SKM-1 treated with dmso at 0.1 percent for 144 hours (cell line): ENCODE measurements around the gene PTPN6.

Experiments
- DNase-seq: peaks from one replicate; lab custom pipeline; 2025; ENCODE audit not compliant: unreplicated experiment; lab: John Stamatoyannopoulos, UW

PTPN6 gene

DNA sequence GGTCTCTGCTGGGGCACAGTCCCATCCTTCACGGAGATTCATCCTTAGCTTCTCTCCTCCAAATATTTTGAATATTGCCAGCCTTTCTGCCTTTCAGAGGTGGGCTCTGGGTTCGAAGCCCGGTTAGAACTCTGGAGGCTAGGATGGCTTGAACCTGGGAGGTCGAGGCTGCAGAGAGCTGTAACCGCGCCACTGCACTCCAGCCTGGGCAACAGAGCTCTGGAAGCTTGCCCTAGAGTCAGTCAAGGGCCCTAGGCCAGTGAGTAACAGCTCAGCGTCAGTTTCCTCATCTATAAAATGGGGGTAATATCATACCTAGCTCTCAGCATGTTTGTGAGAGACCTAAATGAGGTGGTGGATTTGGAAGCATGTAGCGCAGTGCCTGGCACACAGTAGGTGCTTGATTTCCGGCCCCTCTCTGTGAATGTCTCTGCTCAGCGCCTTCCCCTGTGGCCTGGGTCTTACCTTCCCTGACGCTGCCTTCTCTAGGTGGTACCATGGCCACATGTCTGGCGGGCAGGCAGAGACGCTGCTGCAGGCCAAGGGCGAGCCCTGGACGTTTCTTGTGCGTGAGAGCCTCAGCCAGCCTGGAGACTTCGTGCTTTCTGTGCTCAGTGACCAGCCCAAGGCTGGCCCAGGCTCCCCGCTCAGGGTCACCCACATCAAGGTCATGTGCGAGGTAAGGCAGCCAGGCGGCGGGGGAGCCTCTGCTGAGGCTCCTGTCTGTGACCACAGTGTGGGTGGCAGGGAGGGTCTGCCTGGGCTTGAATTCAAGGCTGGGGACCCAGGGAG, 3.4 kb downstream of the PTPN6 start:
- DNase-seq, result no peak

DNA sequence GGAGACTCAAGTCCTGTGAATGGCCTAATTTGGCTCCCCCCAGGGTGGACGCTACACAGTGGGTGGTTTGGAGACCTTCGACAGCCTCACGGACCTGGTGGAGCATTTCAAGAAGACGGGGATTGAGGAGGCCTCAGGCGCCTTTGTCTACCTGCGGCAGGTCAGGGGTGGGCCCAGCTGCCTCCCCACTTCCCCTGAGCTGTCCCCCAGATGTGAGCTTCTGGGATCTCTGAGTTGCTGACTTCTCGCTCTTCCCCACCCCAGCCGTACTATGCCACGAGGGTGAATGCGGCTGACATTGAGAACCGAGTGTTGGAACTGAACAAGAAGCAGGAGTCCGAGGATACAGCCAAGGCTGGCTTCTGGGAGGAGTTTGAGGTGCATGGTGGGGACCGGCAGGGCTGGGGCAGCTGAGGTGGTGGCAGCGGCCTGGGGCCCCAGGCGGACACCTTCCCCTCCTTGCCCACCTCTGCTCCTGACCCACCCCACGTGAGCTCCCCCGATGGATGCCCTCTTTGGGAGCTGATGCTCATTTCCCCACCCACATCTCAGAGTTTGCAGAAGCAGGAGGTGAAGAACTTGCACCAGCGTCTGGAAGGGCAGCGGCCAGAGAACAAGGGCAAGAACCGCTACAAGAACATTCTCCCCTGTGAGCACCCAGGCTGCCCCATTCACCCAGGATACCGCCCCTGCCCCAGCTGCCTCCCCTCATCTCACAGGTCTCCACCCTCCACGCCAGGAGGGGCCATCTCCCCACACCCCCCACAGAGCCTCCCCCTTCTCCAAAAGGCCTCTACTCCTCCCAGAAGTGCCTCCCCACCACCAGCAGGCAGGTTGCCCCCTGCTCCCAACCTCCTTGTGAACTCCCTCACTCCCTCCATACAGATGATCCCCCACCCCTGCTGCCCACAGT, 4.2 kb downstream of the PTPN6 start:
- DNase-seq, result no peak

DNA sequence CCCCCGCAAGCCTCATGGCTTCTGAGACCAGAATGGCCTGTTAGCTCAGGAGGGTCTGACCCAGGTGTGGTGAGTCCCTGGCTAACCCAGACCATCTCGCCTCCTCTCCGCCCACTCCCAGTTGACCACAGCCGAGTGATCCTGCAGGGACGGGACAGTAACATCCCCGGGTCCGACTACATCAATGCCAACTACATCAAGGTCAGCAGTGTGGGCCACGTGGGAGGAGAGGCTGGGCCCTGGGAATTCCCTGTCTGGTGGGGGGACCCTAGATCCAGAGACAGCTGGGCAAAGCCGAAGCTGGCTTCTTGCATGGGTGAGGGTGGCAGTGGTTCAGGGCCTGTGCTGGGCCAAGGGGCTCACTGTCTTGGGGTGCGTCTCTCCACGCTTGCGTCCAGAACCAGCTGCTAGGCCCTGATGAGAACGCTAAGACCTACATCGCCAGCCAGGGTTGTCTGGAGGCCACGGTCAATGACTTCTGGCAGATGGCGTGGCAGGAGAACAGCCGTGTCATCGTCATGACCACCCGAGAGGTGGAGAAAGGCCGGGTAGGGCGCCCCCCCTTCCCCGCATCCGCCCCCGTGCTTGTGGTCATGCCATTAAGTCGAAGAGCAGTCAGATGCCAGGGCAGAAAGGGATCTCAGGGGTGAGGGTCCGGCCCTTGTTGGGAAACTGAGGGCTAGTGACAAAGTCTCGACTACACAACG, 5.0 kb downstream of the PTPN6 start:
- no peak for DNase-seq

DNA sequence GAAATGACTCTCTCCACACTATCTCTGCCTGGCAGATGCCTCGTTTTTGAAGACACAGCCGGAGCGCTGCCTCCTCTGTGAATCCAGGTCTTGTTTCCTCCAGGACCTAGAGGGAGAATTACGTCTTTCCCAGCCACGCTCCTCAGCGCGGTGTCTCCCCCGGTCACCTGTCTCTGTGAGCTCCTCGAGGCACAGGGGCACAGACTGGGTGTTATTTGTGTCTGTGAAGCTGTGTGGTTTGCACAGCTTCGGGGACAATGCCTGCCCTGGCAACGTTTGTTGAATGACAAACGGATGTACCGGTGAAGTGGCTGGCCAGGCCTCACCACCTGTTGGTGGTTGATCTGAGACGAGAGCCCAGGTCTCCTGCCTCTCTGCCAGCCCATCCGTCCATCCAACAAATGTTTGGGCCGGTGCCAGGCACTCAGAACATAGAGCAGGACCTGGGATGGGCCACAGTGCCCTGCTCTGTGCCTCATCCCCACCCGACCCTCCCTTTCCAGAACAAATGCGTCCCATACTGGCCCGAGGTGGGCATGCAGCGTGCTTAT, 6.1 kb downstream of the PTPN6 start:
- DNase-seq, result no peak

DNA sequence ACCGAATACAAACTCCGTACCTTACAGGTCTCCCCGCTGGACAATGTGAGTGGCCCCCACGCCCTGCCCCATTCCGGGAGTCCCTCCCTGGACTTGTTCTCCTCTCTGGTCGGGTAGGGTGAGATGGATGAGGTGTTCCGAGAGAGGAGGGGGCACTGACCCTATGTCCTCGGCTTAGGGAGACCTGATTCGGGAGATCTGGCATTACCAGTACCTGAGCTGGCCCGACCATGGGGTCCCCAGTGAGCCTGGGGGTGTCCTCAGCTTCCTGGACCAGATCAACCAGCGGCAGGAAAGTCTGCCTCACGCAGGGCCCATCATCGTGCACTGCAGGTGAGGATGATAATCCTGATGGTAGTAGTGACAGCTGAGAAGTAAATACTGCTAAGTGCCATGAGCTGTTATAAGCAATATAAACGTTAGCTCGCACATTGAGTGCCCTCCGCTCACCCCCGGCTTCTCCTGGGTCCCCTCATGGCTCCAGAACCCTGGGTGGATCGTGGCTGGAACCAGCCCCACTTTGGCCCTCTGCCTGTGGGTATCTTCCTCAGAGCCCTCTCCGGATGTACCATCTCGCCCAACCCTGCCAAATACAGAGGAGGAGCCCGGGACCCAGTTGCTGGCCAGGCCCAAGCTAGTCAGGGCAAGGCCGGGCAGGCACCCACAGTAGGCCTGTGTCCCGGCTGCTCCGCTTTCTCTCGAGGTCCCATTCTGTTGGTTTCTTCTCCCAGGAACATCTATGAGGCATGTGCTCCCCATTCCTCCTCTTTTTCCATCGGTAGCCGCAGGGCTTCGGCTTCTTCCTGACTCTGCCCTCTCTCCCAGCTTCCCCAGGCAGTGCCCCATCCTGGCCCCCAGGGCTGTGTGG, 6.8 kb downstream of the PTPN6 start:
- no peak for DNase-seq

DNA sequence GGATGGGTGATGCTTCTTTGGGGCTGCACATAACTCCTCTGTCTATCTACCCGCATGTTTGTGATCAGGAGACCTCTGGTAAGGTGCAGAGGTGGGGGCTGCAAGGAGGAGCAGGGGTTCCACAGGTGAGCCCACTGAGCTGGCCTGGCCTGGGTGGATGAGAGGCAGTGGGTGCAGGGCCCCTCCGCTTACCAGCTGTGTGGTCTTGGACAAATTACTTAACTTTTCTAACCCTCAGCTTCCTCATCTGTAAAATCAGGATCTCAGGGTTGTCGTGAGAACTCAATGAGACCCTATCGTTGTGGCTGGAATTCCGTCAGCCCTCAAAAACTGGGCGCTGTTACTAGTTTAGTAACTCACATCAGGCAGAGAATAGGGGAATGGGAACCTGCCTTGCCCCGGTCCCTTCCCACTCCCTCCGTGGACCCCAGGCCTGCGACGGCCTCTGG, 7.5 kb downstream of the PTPN6 start:
- no peak for DNase-seq

DNA sequence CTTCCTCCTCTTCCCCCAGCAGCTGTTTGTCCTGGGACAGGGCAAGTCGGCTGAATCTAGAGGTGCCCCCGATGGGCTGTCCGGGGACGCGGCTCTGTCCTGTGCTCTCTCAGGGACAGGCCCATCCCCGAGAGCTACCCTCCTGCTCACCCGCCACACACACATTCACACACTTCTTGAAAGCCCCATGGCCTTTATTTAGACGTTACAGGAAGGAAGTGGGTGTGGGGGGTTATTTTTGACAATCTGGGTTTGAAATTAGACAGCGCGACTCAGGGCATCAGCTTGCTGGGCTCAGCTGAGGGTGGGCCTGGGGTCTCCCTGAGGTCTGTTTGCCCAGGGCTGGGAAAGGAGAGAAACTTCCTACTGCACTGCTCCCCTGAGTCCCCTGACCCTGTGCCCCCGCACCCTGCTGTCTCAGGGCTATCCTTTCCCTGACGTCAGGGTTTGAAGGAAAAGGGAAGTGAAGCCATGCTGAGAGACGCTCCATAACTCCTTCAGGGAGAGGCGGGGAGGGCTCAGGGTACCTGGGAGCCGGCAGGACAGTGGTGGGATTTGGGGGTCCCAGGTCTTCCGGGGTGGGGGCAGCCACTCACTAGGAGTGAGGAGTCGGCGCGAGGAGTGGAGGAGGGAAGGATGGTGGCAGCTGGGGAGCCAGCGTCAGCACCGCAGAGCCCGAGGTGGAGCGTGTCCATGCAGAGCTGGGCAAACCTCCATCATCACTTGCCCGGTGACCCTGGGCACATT, 8.1 kb downstream of the PTPN6 start:
- DNase-seq, result peak; percentile 29

DNA sequence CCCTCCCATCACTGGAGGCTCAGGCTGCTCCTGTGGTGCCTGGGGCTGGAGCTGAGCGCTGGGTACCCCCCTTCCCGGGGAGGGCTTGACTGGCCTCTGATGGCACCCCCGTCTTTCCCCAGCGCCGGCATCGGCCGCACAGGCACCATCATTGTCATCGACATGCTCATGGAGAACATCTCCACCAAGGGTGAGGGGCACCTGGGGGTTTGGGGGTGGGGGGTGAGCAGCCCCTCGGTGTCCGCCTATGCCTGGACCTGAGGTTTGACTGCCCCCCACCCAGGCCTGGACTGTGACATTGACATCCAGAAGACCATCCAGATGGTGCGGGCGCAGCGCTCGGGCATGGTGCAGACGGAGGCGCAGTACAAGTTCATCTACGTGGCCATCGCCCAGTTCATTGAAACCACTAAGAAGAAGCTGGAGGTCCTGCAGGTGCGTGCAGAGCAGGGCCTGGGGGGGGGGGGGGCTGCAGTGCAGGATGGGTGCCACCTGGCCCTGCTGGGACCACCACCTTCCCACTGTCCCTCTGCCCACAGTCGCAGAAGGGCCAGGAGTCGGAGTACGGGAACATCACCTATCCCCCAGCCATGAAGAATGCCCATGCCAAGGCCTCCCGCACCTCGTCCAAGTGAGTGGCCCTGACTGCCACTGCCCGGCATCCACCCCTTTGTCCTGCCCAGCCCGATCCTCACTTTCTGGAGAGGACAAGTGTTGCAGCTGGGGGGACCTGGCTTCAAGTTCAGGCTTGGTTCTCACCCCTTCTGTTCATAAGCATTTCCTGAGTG, 8.8 kb downstream of the PTPN6 start:
- no peak for DNase-seq

DNA sequence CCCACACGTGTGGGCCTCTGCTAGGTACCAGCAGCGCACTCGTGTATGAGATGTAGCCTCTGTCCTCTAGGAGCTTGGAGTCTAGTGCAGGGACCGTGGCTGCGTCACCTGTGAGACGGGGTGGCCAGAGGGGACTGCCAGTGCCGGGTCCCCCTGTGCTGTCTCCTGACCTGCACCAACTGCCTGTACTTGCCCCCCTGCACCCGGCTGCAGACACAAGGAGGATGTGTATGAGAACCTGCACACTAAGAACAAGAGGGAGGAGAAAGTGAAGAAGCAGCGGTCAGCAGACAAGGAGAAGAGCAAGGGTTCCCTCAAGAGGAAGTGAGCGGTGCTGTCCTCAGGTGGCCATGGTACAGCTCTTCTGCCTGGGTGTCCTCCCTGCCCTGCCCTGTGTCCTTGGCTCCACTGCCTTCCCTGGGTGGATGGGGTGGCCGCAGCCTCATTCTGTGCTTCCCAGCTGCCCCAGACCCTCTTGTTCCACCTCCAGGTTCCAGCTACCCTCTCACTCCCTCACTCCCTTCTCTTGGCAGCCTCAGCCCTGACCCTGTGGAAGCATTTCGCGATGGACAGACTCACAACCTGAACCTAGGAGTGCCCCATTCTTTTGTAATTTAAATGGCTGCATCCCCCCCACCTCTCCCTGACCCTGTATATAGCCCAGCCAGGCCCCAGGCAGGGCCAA, 9.6 kb downstream of the PTPN6 start:
- DNase-seq, result no peak

DNA sequence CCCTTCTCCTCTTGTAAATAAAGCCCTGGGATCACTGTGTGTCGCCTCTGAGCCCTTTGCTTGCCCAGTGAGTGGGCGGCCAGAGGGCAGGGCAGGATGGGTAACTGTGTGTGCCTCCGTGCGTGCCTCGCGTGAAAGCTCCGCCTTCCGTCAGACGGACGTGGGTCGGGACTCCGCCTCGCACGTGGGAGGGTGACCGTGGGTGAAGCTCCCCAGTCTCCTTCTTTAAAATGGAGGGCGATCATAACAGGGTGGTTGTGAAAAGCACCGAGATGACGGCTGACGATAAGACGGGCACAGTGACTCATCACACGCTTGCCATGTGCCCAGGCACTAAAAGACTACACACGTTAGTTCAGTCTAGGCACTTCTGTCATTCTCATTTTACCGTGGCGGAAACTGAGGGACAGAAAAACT, 10.1 kb downstream of the PTPN6 start:
- DNase-seq, result no peak

DNA sequence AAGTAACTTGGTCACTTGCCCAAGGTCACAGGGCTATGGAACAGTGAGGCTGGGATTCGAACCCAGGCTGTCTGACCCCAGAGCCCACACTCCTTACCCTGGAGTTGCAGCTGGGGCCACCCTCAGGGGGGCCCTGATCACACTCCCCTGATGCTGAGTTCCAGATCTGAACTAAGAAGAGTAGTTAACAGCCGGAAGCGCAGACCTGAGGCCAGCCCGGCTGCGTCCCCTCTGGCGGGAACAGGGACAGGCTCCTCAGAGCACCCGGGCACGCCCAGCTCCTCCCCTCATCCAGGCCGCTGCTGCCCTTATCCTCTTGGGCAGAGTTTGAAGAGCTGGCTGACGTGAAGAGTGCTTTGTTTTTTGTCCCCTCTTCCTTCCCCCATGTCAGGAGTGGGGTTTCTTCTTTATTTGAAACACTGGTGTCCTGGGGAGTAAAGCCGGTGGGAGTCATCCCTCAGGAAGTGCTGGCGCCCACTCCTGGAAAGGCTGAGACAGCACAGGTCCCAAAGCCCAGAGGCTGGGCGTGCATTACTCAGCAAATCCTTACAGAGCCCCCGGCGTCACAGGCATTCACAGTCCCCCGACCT, 10.6 kb downstream of the PTPN6 start:
- DNase-seq, result no peak

DNA sequence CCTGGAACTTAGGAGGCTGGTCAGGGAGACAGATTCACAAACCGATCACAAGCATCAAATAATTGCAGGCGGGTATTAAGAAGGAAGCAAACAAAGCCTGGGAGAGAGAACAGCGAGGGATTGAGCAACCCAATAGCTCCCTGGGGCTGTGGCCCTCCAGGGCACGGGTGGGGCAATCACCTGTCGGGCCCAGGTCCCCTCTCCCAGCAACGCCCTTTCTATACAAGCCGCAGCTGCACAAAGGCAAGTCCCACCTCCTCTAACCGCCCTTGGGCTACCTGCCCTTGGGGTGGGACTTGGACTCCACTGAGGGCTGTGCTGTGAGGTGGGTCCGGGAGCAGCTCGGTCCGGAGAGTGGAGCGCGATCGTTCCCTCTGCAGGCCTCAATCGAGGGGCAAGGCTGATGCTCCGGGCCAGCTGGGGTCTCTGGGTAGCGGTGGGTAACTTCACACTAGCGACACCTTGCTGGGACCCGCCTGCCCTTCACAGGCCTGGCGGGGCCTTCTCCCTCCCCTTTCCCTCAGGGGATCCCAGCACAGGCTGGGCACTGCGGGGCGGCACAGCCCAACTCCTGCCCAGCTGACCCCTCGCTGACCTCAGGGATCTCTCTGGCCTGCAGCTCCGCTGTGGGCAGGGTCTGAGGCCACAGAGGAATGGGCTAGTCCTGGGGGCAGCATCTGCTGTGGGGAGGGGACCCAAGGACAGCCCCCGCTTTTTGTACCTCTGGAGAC, 11.3 kb downstream of the PTPN6 start:
- no peak for DNase-seq

DNA sequence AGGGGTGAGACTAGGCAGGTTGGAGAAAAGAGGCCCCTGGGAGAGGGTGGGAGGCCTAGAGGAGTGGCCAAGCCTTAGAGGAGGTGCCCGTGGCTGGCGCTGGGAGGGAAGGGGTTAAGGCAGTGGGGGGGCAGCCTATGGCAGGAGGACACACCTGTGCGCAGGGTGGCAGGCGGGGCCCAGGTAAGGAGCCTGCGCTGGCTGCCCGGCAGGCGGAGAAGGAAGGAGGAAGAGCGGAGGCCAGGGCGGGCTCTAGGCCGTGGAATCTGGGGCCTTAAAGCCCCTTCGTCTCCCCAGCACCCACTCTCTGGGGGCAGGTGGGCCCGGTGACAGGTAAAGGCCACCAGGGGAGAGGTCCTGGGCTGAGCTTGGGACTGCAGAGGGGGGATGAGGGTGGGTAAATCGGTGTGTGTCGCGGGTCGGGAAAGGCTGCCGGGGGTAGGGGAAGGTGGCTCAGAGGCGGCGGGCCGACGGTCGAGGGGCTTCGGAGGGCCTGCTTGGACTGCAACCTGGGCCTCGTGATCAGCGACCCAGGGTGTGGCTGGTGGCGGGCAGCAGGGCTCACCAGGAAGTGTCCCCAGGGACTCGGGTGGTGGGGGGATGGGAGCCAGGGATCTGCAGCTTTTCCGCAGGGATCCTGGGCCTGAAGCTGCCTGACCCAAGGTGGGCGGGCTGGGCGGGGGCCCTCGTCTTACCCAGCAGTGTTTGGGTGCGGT, 12.0 kb downstream of the PTPN6 start:
- no peak for DNase-seq

DNA sequence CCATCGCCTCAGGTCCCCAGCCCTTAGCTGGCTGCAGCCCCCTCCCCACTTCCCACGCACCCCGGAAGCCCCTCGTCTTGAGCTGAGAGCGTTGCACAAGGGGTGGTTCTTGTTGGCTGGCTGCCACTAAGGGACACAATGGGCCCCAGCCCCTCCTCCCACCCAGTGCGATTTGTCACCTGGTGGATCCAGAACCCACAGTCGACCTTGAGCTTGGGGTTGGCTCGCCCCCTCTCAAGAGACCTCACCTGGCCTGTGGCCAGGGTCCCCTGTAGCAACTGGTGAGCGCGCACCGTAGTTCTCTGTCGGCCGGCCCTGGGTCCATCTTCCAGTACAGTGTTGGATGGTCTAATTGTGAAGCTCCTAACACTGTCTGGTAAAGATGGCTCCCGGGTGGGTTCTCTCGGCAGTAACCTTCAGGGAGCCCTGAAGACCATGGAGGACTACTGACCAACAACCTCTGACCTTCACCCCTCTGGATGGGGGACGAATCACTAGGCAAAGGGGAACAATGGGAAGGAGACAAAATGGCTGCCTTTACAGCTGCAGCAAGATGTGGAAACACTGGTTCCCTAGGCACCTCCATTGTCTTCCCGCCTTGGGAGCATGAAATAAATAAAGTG, 12.7 kb downstream of the PTPN6 start:
- no peak for DNase-seq

DNA sequence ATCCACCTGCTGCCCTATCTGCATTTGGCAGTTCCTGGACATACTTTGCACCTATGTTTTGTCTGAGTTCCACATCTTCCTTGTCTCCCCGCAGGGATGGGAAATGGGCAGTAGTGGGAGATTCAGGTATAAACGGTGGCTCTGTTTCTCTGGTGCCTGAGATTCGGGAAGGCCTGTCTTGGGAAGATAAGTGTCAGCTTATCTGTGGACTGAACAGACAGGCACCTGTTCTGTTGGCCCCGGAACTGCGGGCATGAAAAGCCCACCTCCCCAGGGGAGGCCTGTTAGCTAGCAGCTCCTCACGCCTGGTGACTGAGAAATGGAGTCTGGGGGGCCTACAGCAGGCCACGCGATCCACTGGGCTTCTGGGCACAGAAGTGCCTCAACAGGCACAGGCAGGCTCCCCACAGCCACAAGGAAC, 13.5 kb downstream of the PTPN6 start:
- DNase-seq, result no peak
